ENCODE results near the gene HRG. TPM values are rescaled to one million over a fixed set of nuclear protein-coding genes. Genes with fewer than 3 reads are reported as not detected.
"Not testable (repeated sequence)": the region's sequence is repeated elsewhere in the genome, so short reads cannot be mapped to it uniquely, and the experiment has no call there.

The HRG gene
- total RNA-seq, 1 donor from 2014 or later = not detected

- no peak for DNase-seq (ENCODE audit: low read depth, low spot score)
- no peaks in the 10 kb centered on the region for H3K36me3 Mint-ChIP-seq (ENCODE audit: low read depth)
- H3K27me3 Mint-ChIP-seq (ENCODE audit: low read depth) = peaks cover 18% of the 10 kb centered on the region
- no peak overlapping the region for H3K27ac Mint-ChIP-seq (ENCODE audit: unreplicated experiment)
- no peaks in the 10 kb centered on the region for H3K9me3 Mint-ChIP-seq
- H3K4me1 Mint-ChIP-seq = no peaks in the 10 kb centered on the region
- no peak for TF ChIP-seq CTCF (conservative IDR thresholded peaks at IDR 0.05)
- H3K4me3 Mint-ChIP-seq = no peak overlapping the region
Observed at GRCh38 chr3:186694288-186695032, 28.6 kb downstream of the HRG start.

- H3K27ac Mint-ChIP-seq (ENCODE audit: unreplicated experiment) = no peak overlapping the region
- H3K9me3 Mint-ChIP-seq = no peaks in the 10 kb centered on the region
- H3K36me3 Mint-ChIP-seq (ENCODE audit: low read depth) = no peaks in the 10 kb centered on the region
- H3K4me3 Mint-ChIP-seq = no peak overlapping the region
- peaks cover 5% of the 10 kb centered on the region for H3K27me3 Mint-ChIP-seq (ENCODE audit: low read depth)
- H3K4me1 Mint-ChIP-seq = no peaks in the 10 kb centered on the region
- no peak for DNase-seq (ENCODE audit: low read depth, low spot score)
- no peak for TF ChIP-seq CTCF (conservative IDR thresholded peaks at IDR 0.05)
Observed at GRCh38 chr3:186696522-186696921, 30.7 kb downstream of the HRG start.

GRCh38 chr3:186697510-186697909 lies 31.7 kb downstream of the HRG start:
- no peak for TF ChIP-seq CTCF (conservative IDR thresholded peaks at IDR 0.05)
- Mint-ChIP-seq H3K4me1 (no peaks in the 10 kb centered on the region), H3K36me3 (ENCODE audit: low read depth) (no peaks in the 10 kb centered on the region), H3K4me3 (no peak overlapping the region), H3K9me3 (no peaks in the 10 kb centered on the region), H3K27ac (ENCODE audit: unreplicated experiment) (no peak overlapping the region), H3K27me3 (ENCODE audit: low read depth) (peaks cover 4% of the 10 kb centered on the region)
- no peak for DNase-seq (ENCODE audit: low read depth, low spot score)

- TF ChIP-seq CTCF (conservative IDR thresholded peaks at IDR 0.05) = no peak
- Mint-ChIP-seq H3K4me3 (no peak overlapping the region), H3K9me3 (no peaks in the 10 kb centered on the region), H3K36me3 (ENCODE audit: low read depth) (no peaks in the 10 kb centered on the region), H3K27ac (ENCODE audit: unreplicated experiment) (no peak overlapping the region), H3K4me1 (no peaks in the 10 kb centered on the region), H3K27me3 (ENCODE audit: low read depth) (peaks cover 6% of the 10 kb centered on the region)
- no peak for DNase-seq (ENCODE audit: low read depth, low spot score)
Observed at GRCh38 chr3:186700267-186700666, 34.5 kb downstream of the HRG start.

- not testable (repeated sequence) for DNase-seq (ENCODE audit: low read depth, low spot score); H3K27me3 Mint-ChIP-seq (ENCODE audit: low read depth); H3K36me3 Mint-ChIP-seq (ENCODE audit: low read depth); H3K4me3 Mint-ChIP-seq; H3K9me3 Mint-ChIP-seq; H3K4me1 Mint-ChIP-seq; H3K27ac Mint-ChIP-seq (ENCODE audit: unreplicated experiment)
Observed at GRCh38 chr3:186702451-186702850, 36.6 kb downstream of the HRG start.

GRCh38 chr3:186705882-186706780 lies 40.3 kb downstream of the HRG start:
- H3K27me3 Mint-ChIP-seq (ENCODE audit: low read depth) = peaks cover 6% of the 10 kb centered on the region
- H3K27ac Mint-ChIP-seq (ENCODE audit: unreplicated experiment) = no peak overlapping the region
- no peak overlapping the region for H3K4me3 Mint-ChIP-seq
- no peaks in the 10 kb centered on the region for H3K4me1 Mint-ChIP-seq
- TF ChIP-seq CTCF (conservative IDR thresholded peaks at IDR 0.05) = no peak
- DNase-seq (ENCODE audit: low read depth, low spot score) = no peak
- no peaks in the 10 kb centered on the region for H3K9me3 Mint-ChIP-seq
- H3K36me3 Mint-ChIP-seq (ENCODE audit: low read depth) = no peaks in the 10 kb centered on the region

Data from neural crest cell (in vitro differentiated cells).